Endodermal cell (in vitro differentiated cells): ENCODE results near the gene ARL15. TPM values are rescaled to one million over a fixed set of nuclear protein-coding genes. Genes with fewer than 3 reads are reported as not detected.

Source experiments
- DNase-seq: peaks from one replicate; pipeline ENCODE4 v3.0.0-alpha.2; 2017
- H3K27ac ChIP-seq: 2 replicates; pipeline ENCODE4 v1.5.1; 2013; ENCODE audit warnings: mild to moderate bottlenecking, low read depth, low read length, moderate library complexity
- H3K27me3 ChIP-seq: 2 replicates; pipeline ENCODE4 v1.6.1; 2013; ENCODE audit warnings: mild to moderate bottlenecking, low read length, moderate library complexity; ENCODE audit not compliant: insufficient read depth, control insufficient read depth, poor library complexity, severe bottlenecking
- H3K36me3 ChIP-seq: 2 replicates; pipeline ENCODE4 v1.7.0; 2013; ENCODE audit warnings: mild to moderate bottlenecking, low read length, moderate library complexity; ENCODE audit not compliant: control insufficient read depth, insufficient read depth
- H3K4me1 ChIP-seq: one replicate; pipeline ENCODE4 v1.7.0; 2013; ENCODE audit warnings: low read length; ENCODE audit not compliant: control insufficient read depth, insufficient read depth
- H3K4me3 ChIP-seq: 2 replicates; pipeline ENCODE4 v1.5.1; 2013; ENCODE audit warnings: mild to moderate bottlenecking, low read length, moderate library complexity
- H3K9ac ChIP-seq: 2 replicates; pipeline ENCODE4 v1.6.1; 2013; ENCODE audit warnings: mild to moderate bottlenecking, low read length, moderate library complexity; ENCODE audit not compliant: poor library complexity, severe bottlenecking; ENCODE audit errors: extremely low read depth
- H3K9me3 ChIP-seq: 2 replicates; pipeline ENCODE4 v1.6.1; 2013; ENCODE audit warnings: mild to moderate bottlenecking, low read length, moderate library complexity; ENCODE audit not compliant: control insufficient read depth
- H3K27ac Mint-ChIP-seq: 2 replicates; pipeline ENCODE4 v1.8.0; 2020; ENCODE audit warnings: mixed read lengths
- H3K27me3 Mint-ChIP-seq: 2 replicates; pipeline ENCODE4 v1.8.0; 2021; ENCODE audit warnings: mild to moderate bottlenecking, mixed read lengths; ENCODE audit not compliant: insufficient read depth
- H3K36me3 Mint-ChIP-seq: 2 replicates; pipeline ENCODE4 v1.8.0; 2020; ENCODE audit warnings: low read depth, mixed read lengths
- H3K4me1 Mint-ChIP-seq: 2 replicates; pipeline ENCODE4 v1.8.0; 2020; ENCODE audit warnings: mixed read lengths
- H3K4me3 Mint-ChIP-seq: 2 replicates; pipeline ENCODE4 v1.8.0; 2020; ENCODE audit warnings: mild to moderate bottlenecking, moderate library complexity, mixed read lengths
- H3K9me3 Mint-ChIP-seq: 2 replicates; pipeline ENCODE4 v1.8.0; 2020; ENCODE audit warnings: mild to moderate bottlenecking, mixed read lengths
- WGBS, 2 experiments: methylation state at CpG; one replicate each; pipeline versions ENCODE4 v1.1.5 to v1.1.7; 2013; ENCODE audit warnings: missing lambda C conversion rate in 2 of 2, mixed read lengths in 1 of 2; ENCODE audit not compliant: insufficient coverage in 1 of 2, insufficient read length in 1 of 2; 5-methylcytosine and 5-hydroxymethylcytosine counted together
- total RNA-seq, 2 donors: library from RNA; stranded (reverse); fragmentation: NEBNext Ultra II Directional in 1 of 2; extraction: Animal tissue kit (Norgen Biotek cat#: 25700) in 1 of 2; gene quantifications; 2 replicates in 1 of 2; 3 replicates in 1 of 2; pipeline ENCODE4 v1.2.1, GENCODE V29; 2021
- TF ChIP-seq, protein P1 (sequence below): fragments of 200-600 bp; sonication (generic); conservative IDR thresholded peaks from 2 replicates; pipeline ENCODE4 v1.5.0; 2021; ENCODE audit warnings: antibody characterized with exemption, mild to moderate bottlenecking

Gene ARL15
- total RNA-seq, 2 donors from 2014 or later, result 23.3 to 24.0 TPM

DNA sequence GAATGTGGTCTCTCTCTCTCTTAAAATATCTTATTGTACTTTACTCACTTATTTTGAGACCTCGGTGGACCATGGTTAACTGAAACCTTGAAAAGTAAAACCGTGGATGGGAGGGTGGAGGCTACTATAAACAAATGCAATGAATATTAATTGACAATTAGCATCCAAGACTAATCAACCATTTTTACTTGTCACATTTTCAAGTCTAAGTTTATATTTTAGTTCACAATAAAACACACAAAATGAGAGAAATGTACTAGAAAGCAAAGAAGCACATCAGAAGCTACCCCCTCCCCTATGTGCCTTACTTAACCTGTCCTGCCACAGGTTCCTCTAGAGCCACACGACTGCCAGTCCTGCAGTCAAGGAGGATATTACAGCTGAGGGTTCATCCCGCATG, 4.6 kb downstream of the ARL15 start:
- Histone ChIP-seq H3K4me1 (peaks cover 13% of the 10 kb centered on the region), H3K9me3 (no peaks in the 10 kb centered on the region), H3K36me3 (no peaks in the 10 kb centered on the region), H3K27me3 (no peaks in the 10 kb centered on the region), H3K9ac (no peak overlapping the region), H3K4me3 (no peak overlapping the region), H3K27ac (no peak overlapping the region)
- 87 to 90% methylated on average over 2 to 4 of the region's 4 CpGs for WGBS, 2 experiments
- H3K4me1 Mint-ChIP-seq, result peaks cover 28% of the 10 kb centered on the region
- no peaks in the 10 kb centered on the region for H3K27me3 Mint-ChIP-seq
- no peaks in the 10 kb centered on the region for H3K9me3 Mint-ChIP-seq
- H3K27ac Mint-ChIP-seq, result no peak overlapping the region
- H3K36me3 Mint-ChIP-seq, result no peaks in the 10 kb centered on the region
- no peak for DNase-seq
- TF ChIP-seq, protein P1, sequence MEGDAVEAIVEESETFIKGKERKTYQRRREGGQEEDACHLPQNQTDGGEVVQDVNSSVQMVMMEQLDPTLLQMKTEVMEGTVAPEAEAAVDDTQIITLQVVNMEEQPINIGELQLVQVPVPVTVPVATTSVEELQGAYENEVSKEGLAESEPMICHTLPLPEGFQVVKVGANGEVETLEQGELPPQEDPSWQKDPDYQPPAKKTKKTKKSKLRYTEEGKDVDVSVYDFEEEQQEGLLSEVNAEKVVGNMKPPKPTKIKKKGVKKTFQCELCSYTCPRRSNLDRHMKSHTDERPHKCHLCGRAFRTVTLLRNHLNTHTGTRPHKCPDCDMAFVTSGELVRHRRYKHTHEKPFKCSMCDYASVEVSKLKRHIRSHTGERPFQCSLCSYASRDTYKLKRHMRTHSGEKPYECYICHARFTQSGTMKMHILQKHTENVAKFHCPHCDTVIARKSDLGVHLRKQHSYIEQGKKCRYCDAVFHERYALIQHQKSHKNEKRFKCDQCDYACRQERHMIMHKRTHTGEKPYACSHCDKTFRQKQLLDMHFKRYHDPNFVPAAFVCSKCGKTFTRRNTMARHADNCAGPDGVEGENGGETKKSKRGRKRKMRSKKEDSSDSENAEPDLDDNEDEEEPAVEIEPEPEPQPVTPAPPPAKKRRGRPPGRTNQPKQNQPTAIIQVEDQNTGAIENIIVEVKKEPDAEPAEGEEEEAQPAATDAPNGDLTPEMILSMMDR, result no peak
- H3K4me3 Mint-ChIP-seq, result no peak overlapping the region

GRCh38 chr5:54304040-54304439, 6.3 kb downstream of the ARL15 start:
- Histone ChIP-seq H3K4me3 (no peak overlapping the region), H3K27me3 (no peaks in the 10 kb centered on the region), H3K9me3 (no peaks in the 10 kb centered on the region), H3K4me1 (peaks cover 15% of the 10 kb centered on the region), H3K27ac (no peak overlapping the region), H3K9ac (no peak overlapping the region), H3K36me3 (no peaks in the 10 kb centered on the region)
- H3K36me3 Mint-ChIP-seq, result no peaks in the 10 kb centered on the region
- peaks cover 24% of the 10 kb centered on the region for H3K4me1 Mint-ChIP-seq
- WGBS, 2 experiments, result 88 to 94% methylated on average over 1 to 2 of the region's 2 CpGs
- H3K9me3 Mint-ChIP-seq, result no peaks in the 10 kb centered on the region
- DNase-seq, result no peak
- TF ChIP-seq, protein P1, result no peak
- H3K27me3 Mint-ChIP-seq, result no peaks in the 10 kb centered on the region
- no peak overlapping the region for H3K27ac Mint-ChIP-seq
- H3K4me3 Mint-ChIP-seq, result no peak overlapping the region

- no peaks in the 10 kb centered on the region for H3K36me3 Mint-ChIP-seq
- TF ChIP-seq, protein P1, result no peak
- peaks cover 15% of the 10 kb centered on the region for H3K4me1 Mint-ChIP-seq
- no peak overlapping the region for H3K4me3 Mint-ChIP-seq
- Histone ChIP-seq H3K4me1 (peaks cover 10% of the 10 kb centered on the region), H3K9ac (no peak overlapping the region), H3K36me3 (no peaks in the 10 kb centered on the region), H3K27me3 (no peaks in the 10 kb centered on the region), H3K9me3 (no peaks in the 10 kb centered on the region), H3K4me3 (no peak overlapping the region), H3K27ac (no peak overlapping the region)
- 95 to 96% methylated on average over 3 to 5 of the region's 5 CpGs for whole genome bisulfite sequencing, 2 experiments
- no peak overlapping the region for H3K27ac Mint-ChIP-seq
- no peak for DNase-seq
- H3K9me3 Mint-ChIP-seq, result no peaks in the 10 kb centered on the region
- H3K27me3 Mint-ChIP-seq, result no peaks in the 10 kb centered on the region
Observed at GRCh38 chr5:54302267-54302687, 8.1 kb downstream of the ARL15 start.
